NCI-H2227 treated with DMSO at 0.1 percent for 48 hours (cell line): ENCODE results near the gene CFAP97D1.
A peak's percentile ranks its signal among the peaks of the same experiment; 100 is the strongest.
"Not testable (repeated sequence)": the region's sequence is repeated elsewhere in the genome, so short reads cannot be mapped to it uniquely, and the experiment has no call there.

Experiments used
- DNase-seq: peaks from one replicate; lab custom pipeline; 2025; lab: John Stamatoyannopoulos, UW

Gene CFAP97D1

DNA sequence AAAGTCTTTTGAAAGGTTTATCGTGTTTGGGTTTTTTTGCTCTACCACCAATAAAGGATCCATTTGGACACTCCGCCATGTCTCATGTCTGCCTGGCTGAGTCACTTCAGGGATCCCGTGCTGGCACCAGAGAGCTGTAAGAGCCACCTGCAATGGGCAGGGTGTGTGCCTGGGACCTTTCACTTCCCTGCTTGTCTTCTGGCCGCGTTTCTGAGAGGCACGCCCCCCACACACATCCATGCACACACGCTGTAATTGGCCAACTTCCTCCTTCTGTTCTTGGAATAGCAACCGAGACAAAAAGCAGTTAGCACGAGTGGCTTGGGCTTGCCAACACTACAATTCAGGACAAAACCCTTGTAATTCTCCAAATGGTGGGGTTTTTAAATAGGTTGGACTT, 11.9 kb upstream of the CFAP97D1 start:
- no peak for DNase-seq

DNA sequence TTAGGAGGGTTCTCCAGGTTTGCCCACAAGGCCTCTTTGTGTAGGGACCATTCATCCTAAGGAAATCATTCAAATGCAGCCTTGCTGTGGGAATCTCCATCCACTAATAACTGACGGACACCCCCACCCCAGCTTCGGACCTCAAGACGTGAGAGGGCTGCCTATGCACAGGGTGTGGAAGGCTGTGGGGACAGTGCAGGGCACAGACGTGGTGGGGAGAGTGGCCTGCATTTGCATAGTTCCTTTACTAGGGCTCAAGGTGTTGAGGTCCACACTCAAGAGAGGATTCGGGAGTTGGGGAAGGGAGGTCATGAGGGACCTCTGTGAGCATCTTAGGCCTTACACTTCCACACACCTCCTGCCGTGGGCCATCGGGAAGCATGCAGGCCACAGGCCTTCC, 11.3 kb upstream of the CFAP97D1 start:
- no peak for DNase-seq

DNA sequence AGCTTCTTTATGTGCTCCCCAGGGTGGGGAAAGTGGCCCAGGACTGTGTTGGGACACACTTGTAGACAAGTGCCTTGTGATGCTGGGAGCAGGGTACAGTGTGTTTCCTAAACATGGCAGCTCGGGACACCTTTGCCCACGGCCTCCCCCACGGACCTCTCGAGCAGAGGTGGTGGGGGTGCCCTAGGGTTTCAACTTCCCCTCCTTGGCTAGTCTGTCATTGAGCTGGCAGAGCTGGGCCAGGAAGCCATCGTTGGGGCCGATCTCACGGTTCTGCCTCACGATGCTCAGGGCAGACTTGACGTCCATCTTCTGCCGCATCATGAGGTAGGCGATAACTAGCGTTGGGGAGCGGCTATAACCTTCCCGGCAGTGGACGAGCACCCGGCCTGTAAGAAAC, 10.8 kb upstream of the CFAP97D1 start:
- no peak for DNase-seq

DNA sequence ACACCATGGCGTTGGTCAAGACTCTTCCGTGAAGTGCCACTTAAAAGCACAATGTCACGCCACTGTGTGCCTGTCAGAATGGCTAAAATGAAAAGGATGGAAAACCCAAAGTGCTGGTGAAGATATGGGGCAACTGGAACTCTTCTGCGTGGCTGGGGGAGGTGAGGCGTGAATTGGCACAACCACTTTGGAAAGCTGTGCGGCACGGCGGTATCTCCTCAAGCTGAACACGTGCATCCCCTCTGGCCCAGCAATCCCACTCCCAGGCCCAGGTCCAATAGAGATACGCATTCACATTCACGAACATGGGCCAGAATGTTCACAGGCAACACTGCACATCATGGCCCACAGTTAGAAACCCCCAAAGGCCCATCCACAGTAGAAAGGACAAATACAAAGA, 10.4 kb upstream of the CFAP97D1 start:
- no peak for DNase-seq

DNA sequence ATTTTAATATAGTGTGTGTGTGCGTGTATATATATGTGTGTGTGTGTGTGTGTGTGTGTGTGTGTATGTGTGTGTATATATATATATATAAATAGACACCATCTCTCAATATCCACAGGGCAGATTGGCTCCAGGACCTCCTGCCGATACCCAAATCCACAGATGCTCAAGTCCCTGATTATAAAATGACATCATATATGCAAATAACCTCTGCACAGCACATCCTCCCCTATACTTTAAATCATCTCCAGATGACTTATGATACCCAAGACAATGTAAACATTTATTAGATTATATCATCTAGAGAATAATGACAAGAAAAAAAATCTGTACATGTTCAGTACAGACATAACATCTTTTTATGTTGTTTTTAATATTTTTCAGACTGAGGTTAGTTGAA, 9.3 kb upstream of the CFAP97D1 start:
- no peak for DNase-seq

DNA sequence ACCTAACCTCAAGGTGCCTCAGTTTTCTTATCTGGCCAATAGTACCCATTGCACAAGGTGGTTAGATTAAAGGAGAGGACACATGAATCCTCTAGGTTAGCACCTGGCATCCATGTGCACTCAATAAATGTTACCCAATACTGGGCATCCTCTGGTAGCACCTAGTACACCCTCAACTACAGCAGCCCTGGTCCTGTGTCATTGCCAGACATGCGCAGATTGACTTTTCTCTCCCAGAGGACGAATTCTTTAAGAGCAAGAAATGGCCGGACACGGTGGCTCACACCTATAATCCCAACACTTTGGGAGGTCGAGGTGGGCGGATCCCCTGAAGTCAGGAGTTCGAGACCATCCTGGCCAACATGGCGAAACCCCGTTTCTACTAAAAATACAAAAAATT, 8.8 kb upstream of the CFAP97D1 start:
- DNase-seq, result no peak

DNA sequence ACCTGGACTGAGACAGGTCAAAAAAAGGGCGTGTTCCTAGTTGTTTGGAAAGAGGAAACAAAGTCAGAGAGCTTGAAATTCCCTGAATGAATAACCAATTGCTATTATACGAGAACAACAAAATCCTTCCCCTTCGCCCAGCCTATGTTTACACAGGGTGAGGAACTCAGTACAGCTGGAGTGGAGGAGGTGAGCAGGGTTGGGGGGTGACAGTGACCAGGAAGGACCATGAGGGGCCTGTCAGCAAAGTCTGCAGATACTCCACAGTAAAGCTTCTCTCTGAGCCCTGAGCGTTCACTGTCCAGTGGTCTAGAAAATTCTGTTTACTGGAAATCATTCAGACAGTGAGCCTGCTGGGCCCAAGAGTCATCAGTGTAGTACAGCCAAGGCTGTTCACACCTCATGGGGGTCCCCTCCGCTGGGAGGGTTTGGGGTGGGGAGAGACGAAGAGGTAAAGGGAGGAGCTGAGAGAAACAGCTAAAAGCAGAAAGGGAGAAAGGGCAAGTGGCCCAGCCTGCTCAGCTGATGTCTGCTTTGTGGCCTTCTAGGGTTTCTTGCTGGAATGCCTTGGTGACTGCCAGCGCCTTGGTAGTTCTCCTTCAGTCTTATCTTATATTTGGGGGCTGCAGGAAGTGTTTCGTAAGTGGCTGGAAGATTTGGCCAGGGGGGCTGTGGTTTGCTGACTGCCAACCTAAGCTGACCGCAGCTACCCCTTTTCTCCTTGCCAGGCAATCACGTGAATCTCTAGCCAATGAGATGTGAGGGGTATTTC, 7.2 kb upstream of the CFAP97D1 start:
- DNase-seq, result no peak

DNA sequence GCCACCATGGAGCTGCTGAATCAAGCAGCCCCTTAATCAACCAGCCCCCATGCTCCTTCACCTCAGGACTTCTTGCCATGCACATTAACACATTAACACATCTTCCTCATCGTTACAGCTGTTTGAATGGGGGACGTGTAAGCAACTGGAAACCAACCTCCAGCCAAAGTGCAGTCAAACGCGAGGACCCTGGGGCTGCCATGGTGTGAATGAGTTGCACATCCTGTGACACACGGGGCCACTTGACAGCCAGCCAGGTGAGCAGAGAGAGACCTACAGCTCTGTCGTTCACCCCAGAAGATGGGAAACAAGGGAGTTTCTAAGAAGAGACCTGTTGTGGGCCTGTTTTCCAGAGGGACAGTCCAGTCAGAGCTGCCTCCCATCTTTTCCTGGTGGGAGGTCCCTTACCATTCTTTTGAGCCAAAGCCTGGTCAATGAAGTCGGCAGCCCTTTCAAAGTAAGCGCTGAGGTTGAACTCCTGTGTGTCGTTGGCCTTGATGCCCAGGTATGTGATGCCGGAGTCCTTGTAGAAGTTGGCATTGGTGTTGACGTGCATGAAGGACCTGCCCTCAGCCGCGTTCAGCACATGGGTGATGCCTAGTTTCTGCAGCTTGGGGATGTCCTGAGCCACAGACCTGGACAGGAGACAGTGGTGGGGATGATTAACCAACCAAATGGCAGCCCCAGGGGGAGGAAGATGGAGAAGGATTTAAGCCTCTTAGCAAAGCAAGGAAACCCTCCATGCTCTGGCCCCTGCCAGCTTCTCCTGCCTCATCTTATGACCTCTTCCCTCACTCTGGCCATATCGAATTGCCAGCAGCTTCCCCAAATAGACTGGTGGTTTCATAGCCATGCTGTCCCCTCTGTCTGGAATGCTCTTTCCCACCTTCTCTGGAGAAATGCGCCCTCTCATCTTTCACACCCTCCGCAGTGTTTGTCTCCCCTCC, 5.7 kb upstream of the CFAP97D1 start:
- no peak for DNase-seq

DNA sequence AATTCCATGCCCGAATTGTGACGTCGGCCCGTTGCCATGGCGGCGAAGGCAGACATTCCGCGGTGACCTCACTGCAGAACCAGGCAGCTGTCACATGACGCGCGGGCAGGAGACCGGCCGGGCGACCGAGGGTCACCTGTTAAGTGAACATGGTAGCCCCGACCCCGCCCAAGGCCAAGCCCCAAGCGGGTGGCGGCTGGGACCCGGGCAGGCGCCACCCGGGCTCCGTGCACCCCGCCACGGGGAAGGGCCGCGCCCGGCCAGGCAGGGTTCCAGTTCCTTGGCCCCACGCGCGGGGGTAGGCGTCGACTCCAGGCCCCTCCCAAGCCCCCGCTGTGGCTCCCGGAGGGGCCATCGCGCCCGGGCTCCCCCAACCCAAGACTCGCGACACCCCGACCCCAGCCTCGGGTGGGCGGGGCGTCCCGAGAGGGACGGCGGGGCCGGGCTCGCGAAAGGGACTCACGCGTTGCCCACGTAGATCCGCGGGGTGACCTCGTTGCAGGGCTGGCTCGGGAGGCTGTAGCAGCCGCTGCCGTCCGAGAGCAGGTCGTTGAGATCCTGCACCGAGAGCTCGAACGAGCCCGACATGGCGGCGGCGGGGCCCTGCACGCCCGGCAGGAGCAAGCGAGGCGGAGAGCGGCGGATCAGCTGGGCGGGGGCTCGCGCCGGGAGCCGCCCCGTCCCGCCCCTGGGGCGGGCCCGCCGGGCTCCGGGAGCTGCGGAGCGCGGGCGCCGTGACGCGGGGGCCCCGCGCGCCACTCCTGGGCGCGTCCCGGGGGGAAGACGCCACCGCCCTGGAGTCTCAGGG, 1.7 kb upstream of the CFAP97D1 start, which contains the start of gene DUSP3:
DUSP3 (minus strand) TSS at position 641 of the 808 bp plus-strand sequence; CDS start at position 588, 53 bp downstream.
- DNase-seq, result peak; percentile 85

DNA sequence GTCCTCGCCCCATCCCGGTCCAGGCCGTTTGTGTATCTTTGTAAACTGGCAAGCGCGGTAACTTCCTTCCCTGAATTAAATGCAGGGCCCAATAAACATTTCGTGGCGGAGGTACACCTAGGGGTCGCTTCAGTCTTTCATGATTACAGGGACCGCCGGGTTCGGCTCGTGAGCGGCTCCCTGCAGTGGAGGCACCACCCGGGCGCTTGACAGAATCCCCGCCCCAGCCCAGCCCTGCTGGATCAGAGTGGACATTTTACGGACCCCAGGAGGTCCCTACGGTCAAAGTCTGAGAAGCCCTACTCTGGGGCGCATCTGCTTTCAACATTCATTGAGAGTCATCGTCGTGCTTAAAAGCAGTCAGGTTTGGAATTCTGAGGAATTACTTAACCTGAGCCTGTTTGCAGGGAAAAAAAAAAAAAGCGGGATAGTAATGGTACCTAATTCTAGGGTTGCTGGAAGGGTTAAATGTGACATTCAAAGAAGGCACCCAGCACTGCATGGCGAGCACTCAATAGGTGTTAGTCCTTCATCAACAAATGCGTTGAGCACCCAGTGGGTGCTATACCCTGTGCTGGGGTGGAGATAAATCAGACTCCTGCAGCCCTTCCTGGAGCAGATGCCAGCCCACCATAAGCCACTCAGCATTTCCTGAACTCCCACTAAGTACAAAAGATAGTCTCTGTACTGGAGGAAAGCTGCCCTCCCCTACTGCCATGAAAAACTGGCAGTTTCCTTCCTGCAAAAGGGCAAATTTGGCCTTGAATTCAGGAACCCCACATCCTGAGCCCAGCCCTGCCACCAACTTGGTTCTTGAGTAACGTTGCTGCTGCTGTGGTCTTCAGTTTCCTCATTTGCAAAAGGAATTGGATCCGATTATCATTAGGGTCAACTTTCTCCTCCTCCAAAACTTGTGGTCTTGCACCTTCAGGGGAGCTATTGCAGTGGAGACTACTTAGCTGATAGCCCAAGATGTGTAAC, 800 bp upstream of the CFAP97D1 start:
- DNase-seq, result peak; percentile 78

DNA sequence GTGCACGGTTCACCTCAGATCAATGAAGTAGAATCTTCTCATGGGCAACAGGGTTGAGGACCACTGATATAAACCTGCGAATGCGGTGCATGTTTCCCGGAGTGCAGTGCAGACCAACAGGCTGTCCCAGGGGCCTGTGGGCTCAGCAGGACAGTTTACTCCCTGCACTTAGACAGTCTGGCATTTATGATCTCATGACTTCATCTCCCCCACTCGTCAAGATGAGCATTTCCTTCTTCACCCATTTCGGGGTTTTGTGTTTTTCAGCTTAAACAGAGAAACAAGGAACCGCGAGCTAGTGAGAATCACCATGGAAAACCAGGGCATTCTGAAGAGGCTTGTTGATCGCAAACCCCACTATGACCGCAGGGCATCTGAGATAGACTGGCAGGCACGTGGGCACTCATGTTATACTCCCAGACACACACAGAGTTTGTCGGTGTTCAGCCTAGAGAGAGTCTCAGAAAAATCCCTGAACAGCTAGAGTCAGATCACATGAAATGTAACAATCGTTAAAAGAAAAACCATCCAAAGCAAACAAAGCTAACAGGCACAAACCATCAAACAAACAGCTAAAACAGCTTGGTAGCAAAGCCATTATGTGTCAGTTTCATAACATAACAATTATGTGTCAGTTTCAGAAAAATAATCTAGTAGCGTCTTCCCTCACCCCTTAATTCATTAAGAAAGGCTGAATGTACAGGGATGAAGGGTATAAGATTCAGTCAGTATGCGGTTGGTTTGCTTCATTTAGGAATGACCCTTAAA, 2.9 kb downstream of the CFAP97D1 start:
- no peak for DNase-seq

DNA sequence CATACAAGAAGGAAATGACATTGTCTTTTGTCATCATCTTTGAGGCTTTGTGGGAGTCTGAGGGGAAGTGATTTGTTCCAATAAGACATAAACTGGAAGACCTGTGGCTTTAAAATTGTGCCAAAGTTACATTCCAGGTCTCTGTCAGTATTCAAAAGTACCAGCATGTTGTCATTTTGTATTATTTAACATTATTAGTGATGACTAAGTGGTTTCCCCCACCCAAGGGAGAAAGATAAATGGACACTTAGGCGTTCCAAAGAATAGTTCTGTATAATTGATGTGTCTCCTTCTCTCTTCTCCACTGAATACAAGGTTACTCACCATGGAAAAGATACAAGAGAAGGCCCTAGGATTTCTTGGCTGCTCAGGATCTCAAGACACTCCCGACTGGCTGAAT, 3.8 kb downstream of the CFAP97D1 start:
- DNase-seq, result no peak

DNA sequence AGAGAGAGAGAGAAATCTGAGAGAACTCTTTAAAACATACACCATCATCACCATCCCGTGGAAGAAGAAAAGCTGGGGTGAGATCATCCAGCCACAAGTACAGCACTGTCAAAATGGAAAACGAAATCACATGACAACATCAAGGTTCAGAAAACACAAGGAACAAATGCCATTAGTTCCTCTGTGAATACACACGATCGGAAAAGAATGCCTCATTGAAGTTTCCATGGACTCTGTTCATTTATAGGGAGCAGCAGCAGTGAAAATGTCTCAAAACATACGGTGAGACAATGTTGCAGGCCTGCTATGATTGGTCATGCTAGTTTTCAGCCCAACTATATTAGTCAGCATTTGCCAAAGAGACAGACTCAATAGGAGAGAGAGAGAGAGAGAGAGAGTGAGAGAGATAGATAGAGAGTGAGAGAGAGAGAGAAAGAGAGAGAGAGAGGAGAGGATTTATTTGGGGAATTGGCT, 4.4 kb downstream of the CFAP97D1 start:
- no peak for DNase-seq

DNA sequence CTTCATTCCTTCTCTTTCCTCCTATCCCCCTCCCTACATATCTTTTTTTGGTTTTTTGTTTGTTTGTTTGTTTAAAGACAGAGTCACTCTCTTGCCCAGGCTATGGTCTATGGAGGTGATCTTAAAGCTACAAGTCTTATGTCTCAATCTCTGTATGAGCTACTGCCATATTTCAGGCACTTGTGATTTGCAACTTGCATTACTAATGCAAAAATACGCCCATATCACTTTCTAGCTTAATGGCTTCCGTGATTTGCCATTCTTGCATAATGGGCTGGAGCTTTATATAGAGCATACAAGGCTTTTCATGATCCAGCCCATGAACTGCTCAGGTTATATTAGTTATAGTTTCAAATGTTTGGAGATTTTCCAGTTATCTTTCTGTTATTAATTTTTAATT, 7.5 kb downstream of the CFAP97D1 start:
- no peak for DNase-seq

DNA sequence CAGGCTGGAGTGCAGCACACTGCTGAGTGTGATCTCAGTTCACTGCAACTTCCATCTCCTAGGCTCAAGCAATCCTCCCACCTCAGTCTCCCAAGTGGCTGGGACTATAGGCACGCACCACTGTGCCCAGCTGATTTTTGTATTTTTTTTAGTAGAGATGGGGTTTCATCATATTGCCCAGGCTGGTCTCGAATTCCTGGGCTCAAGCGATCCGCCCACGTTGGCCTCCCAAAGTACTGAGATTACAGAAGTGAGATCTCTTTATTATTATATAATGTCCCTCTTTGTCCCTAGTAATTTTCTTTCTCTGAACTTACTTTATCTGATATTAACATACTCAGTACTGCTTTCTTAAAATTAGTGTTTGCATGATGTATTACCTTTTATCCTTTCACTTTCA, 8.3 kb downstream of the CFAP97D1 start:
- DNase-seq, result no peak

DNA sequence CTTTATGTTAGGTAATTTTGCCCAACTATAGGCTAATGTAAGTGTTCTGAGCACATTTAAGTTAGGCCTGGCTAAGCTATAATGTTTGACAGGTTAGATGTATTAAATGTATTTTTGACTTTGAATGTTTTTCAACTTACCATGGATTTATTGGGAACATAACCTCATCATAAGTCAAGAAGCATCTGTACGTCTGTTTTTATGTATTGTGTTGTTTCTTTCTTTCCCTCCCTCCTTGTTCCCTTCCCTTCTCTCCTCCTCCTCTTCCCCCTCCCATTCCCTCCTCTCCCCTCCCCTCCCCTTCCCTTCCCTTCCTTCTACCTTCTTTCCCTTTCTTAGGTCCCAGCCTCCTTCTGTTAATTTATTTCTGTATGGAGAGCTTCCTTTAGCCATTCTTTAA, 9.2 kb downstream of the CFAP97D1 start:
- no peak for DNase-seq

DNA sequence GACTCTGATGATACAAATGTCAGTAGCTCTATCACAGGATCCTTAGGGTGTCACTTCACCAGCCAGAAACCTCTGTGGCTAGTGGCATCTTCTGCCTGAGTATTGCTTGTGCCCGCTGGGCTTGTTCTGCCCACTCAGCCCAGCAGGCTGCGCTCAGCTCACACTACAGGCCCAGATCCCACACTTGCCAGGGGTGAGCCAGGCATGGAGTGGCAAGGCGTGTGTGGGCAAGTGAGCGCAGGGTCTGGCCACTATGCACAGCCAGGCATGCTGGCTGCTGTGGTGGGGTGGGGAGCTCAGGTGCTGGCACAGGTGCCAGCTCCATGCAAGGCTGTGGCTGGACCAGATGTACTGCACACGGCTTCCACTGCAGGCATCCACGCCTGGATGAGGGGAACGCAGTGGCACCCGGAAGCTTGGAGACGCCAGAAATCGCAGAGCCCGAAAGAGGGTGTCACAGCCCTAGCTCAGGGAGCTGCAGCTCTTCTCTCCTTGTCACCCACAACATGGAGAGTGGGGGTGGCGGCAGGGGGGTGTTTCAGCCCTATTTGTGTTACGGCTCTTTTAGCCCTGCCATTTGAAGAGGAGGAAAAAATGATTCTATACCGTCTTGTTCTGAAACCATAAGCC, 10.2 kb downstream of the CFAP97D1 start:
- DNase-seq, result no peak

DNA sequence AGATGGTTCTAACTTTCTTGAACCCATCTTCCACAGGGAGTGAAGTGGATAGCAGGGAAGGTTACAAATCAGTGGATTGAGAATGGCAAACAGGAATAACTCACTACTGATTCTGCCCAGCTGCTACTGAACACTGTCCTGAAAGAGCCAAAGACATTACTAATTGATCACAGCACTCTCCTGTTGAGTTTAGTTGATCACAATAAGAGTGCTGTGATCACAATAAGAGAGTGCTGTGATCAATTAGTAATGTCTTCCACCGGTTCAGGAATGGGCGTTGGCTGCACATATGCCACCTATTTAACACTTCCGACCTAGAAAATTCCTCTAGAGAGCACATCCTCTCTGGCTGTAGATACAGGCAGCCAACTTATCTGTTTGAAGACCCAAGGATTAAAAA, 11.4 kb downstream of the CFAP97D1 start:
- no peak for DNase-seq

DNA sequence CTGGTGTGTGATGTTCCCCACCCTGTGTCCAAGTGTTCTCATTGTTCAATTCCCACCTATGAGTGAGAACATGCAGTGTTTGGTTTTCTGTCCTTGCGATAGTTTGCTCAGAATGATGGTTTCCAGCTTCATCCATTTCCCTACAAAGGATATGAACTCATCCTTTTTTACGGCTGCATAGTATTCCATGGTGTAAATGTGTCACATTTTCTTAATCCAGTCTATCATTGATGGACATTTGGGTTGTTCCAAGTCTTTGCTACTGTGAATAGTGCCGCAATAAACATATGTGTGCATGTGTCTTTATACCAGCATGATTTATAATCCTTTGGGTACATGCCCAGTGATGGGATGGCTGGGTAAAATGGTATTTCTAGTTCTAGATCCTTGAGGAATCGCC, 12.4 kb downstream of the CFAP97D1 start:
- DNase-seq, result not testable (repeated sequence)

DNA sequence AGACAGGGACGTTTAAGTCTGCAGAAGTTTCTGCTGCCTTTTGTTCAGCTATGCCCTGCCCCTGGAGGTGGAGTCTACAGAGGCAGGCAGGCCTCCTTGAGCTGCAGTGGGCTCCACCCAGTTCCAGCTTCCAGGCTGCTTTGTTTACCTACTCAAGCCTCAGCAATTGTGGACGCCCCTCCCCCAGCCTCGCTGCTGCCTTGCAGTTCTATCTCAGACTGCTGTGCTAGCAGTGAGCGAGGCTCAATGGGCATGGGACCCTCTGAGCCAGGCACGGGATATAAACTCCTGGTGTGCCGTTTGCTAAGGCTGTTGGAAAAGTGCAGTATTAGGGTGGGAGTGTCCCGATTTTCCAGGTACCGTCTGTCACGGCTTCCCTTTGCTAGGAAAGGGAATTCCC, 17.8 kb downstream of the CFAP97D1 start:
- not testable (repeated sequence) for DNase-seq
